Thoracic aorta (tissue), 2 donors: Measurements from ENCODE around the gene POU2F1. TPM values are rescaled to one million over a fixed set of nuclear protein-coding genes. Genes with fewer than 3 reads are reported as not detected.

Source experiments
- ATAC-seq: fragments of 150-250 bp; one replicate; pipeline ENCODE4 v1.8.0; 2017; ENCODE audit warnings: low read depth; ENCODE audit not compliant: insufficient number of reproducible peaks, low FRiP score
- DNase-seq: peaks from one replicate; pipeline ENCODE4 v3.0.0-alpha.2; 2020; ENCODE audit warnings: low spot score
- H3K27ac ChIP-seq, 2 donors: fragments of 200-600 bp; sonication (generic); 1 replicate in 1 of 2; 2 replicates in 1 of 2; pipeline ENCODE4 v1.5.1; 2016; ENCODE audit warnings: mild to moderate bottlenecking in 2 of 2, moderate library complexity in 2 of 2
- H3K27me3 ChIP-seq: fragments of 200-600 bp; sonication (generic); replicated peaks from 2 replicates; pipeline ENCODE4 v1.6.0; 2016; ENCODE audit warnings: mild to moderate bottlenecking; ENCODE audit not compliant: insufficient read depth
- H3K36me3 ChIP-seq: fragments of 200-600 bp; sonication (generic); one replicate; pipeline ENCODE4 v1.5.1; 2016
- H3K4me1 ChIP-seq, 2 donors: fragments of 200-600 bp; sonication (generic); 1 replicate in 1 of 2; 2 replicates in 1 of 2; pipeline versions ENCODE4 v1.5.1 to v1.6.0; 2016; ENCODE audit warnings: low read depth in 2 of 2, mild to moderate bottlenecking in 1 of 2; ENCODE audit not compliant: control insufficient read depth in 1 of 2
- H3K4me3 ChIP-seq: fragments of 200-600 bp; sonication (generic); 2 replicates; pipeline ENCODE4 v1.5.1; 2016; ENCODE audit warnings: mild to moderate bottlenecking
- H3K9me3 ChIP-seq: fragments of 200-600 bp; sonication (generic); 2 replicates; pipeline ENCODE4 v1.5.1; 2016
- CTCF ChIP-seq: fragments of 200-600 bp; sonication (generic); IDR thresholded peaks from one replicate; pipeline ENCODE4 v1.5.1; 2019; ENCODE audit warnings: antibody characterized with exemption
- total RNA-seq, 2 donors: library from RNA; depleted of rRNA; stranded (reverse); fragments of >200 nt; gene quantifications; one replicate each; pipeline versions ENCODE4 v1.1.0 to v1.2.3, GENCODE V29; 2016

Gene POU2F1
- total RNA-seq, 2 donors from 2014 or later = 15.3 to 25.5 TPM

GRCh38 chr1:167443757-167444156, 223.1 kb downstream of the POU2F1 start:
- DNase-seq (no peak), ATAC-seq (no peak)
- no peak overlapping the region for H3K4me3 ChIP-seq
- H3K27me3 ChIP-seq = no peaks in the 10 kb centered on the region
- H3K27ac ChIP-seq = no peak overlapping the region
- no peaks in the 10 kb centered on the region for H3K9me3 ChIP-seq
- TF ChIP-seq CTCF = no peak
- peaks cover 0 to 11% of the 10 kb centered on the region in 2 donors for H3K4me1 ChIP-seq
- no peaks in the 10 kb centered on the region for H3K36me3 ChIP-seq

- TF ChIP-seq CTCF = no peak
- no peaks in the 10 kb centered on the region for H3K27me3 ChIP-seq
- DNase-seq (no peak), ATAC-seq (no peak)
- no peaks in the 10 kb centered on the region for H3K9me3 ChIP-seq
- H3K4me3 ChIP-seq = no peak overlapping the region
- no peaks in the 10 kb centered on the region for H3K4me1 ChIP-seq
- no peak overlapping the region for H3K27ac ChIP-seq
- no peaks in the 10 kb centered on the region for H3K36me3 ChIP-seq
These were observed 226.3 kb downstream of the POU2F1 start for GRCh38 chr1:167446966-167447365.

- no peak overlapping the region for H3K27ac ChIP-seq
- ATAC-seq (no peak), DNase-seq (no peak)
These were observed 226.9 kb downstream of the POU2F1 start for GRCh38 chr1:167447521-167448136.

GRCh38 chr1:167450843-167451242, 230.2 kb downstream of the POU2F1 start:
- TF ChIP-seq CTCF = no peak
- ATAC-seq = no peak
- DNase-seq = no peak

More at GRCh38 chr1:167447521-167448136, 226.9 kb downstream of the POU2F1 start:
- Histone ChIP-seq H3K27me3 (no peaks in the 10 kb centered on the region), H3K36me3 (no peaks in the 10 kb centered on the region), H3K9me3 (no peaks in the 10 kb centered on the region), H3K4me1 (no peaks in the 10 kb centered on the region), H3K4me3 (peak overlapping the region; percentile 35)
- no peak for TF ChIP-seq CTCF

GRCh38 chr1:167452483-167452882, 231.8 kb downstream of the POU2F1 start:
- no peaks in the 10 kb centered on the region for H3K9me3 ChIP-seq
- ATAC-seq (no peak), DNase-seq (no peak)
- no peak for TF ChIP-seq CTCF
- no peak overlapping the region for H3K27ac ChIP-seq
- no peaks in the 10 kb centered on the region for H3K27me3 ChIP-seq
- H3K4me1 ChIP-seq = peaks cover 0 to 3% of the 10 kb centered on the region in 2 donors
- no peaks in the 10 kb centered on the region for H3K36me3 ChIP-seq
- no peak overlapping the region for H3K4me3 ChIP-seq

More at GRCh38 chr1:167450843-167451242, 230.2 kb downstream of the POU2F1 start:
- Histone ChIP-seq H3K27ac (no peak overlapping the region), H3K4me3 (no peak overlapping the region), H3K36me3 (no peaks in the 10 kb centered on the region), H3K9me3 (no peaks in the 10 kb centered on the region), H3K27me3 (no peaks in the 10 kb centered on the region), H3K4me1 (peaks cover 0 to 3% of the 10 kb centered on the region in 2 donors)
